Stimulated activated CD4-positive, alpha-beta T cell treated with anti-CD3 and anti-CD28 coated beads, TNF-alpha, amount 100 ng/mL, for 48 hours (primary cell): ENCODE measurements around the gene RABGAP1L.
"Not testable (repeated sequence)": the region's sequence is repeated elsewhere in the genome, so short reads cannot be mapped to it uniquely, and the experiment has no call there.

Source experiments
- DNase-seq, 3 donors: peaks; one replicate each; pipeline ENCODE4 v3.0.0-alpha.2; 2020; ENCODE audit warnings: low read depth in 3 of 3

The RABGAP1L gene

DNA sequence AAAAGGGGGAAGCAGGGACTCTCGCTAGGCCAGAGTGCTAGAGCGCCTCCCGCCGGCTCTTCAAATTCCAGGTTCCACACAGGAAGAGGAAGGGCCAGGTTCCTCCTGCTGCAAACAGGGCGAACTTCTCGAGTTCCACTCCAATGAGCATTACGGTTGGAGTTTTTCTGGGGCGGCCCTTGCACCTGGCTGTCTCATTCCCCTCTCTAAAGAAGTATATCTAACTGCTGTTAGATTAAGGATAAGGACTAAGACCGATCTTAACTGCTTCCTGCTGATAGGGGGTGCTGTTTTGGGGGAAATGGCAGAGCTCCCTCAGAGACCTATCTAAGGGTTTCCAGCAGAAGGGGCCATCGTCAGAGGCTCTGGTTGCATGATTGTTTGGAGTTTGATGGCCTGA, 138.0 kb downstream of the RABGAP1L start:
- no peak for DNase-seq

- DNase-seq, result no peak
Observed at GRCh38 chr1:174301295-174302077, 142.2 kb downstream of the RABGAP1L start.

DNA sequence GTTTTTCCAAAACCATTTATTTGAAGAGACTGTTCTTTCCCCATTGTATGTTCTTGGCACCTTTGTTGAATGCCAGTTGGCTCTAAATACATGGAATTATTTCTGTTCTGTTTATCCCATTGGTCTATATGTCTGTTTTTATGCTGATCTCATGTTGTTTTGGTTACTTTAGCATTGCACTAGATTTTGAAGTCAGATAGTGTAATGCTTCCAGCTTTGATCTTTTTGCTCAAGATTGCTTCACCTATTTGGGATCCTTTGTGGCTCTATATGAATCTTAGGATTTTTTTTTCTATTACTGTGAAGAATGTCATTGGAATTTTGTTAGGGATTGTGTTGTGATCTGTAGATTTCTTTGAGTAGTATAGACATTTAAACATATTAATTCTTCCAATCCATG, 149.3 kb downstream of the RABGAP1L start:
- DNase-seq, result no peak

DNA sequence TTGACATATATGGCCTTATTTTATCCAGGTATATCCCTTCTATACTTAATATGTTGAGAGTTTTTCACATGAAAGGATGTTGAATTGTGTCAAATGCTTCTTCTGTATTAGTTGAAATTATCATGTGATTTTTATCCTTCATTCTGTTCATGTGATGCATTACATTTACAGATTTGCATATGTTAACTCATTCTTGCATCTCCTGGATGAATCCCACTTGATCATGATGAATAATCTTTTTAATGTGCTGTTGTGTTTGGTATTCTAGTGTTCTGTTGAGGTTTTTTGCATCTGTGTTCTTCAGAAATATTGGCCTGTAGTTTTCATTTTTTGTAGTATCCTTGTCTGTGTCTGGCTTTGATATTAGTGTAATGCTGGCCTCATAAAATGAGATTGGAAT, 150.2 kb downstream of the RABGAP1L start:
- no peak for DNase-seq

GRCh38 chr1:174314433-174314832, 155.1 kb downstream of the RABGAP1L start:
- DNase-seq, result no peak

- no peak for DNase-seq
Observed at GRCh38 chr1:174315239-174315638, 155.9 kb downstream of the RABGAP1L start.

- not testable (repeated sequence) for DNase-seq
Observed at GRCh38 chr1:174320897-174321296, 161.6 kb downstream of the RABGAP1L start.

GRCh38 chr1:174322202-174322862, 163.0 kb downstream of the RABGAP1L start:
- no peak for DNase-seq

- no peak for DNase-seq
Observed at GRCh38 chr1:174324493-174324892, 165.2 kb downstream of the RABGAP1L start.

- DNase-seq, result no peak
Observed at GRCh38 chr1:174324939-174325338, 165.6 kb downstream of the RABGAP1L start.

DNA sequence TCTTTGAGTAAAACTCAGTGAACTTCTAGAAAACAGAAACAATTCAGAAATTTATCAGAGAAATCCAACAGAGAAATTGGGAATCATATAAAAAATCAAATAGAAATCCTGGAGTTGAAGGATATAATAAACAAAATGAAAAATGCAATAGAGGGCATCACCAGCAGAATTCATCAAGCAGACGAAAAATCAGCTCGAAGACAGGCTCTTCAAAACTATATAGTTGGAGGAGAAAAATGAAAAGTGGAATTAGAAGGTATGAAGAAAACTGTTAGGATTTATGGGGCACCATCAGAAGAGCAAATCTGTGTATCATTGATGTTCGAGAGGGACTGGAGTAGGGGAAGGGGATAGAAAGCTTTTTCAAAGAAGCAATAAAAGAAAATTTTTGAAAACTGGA, 167.0 kb downstream of the RABGAP1L start:
- DNase-seq, result no peak

GRCh38 chr1:174333437-174333836, 174.1 kb downstream of the RABGAP1L start:
- no peak for DNase-seq

DNA sequence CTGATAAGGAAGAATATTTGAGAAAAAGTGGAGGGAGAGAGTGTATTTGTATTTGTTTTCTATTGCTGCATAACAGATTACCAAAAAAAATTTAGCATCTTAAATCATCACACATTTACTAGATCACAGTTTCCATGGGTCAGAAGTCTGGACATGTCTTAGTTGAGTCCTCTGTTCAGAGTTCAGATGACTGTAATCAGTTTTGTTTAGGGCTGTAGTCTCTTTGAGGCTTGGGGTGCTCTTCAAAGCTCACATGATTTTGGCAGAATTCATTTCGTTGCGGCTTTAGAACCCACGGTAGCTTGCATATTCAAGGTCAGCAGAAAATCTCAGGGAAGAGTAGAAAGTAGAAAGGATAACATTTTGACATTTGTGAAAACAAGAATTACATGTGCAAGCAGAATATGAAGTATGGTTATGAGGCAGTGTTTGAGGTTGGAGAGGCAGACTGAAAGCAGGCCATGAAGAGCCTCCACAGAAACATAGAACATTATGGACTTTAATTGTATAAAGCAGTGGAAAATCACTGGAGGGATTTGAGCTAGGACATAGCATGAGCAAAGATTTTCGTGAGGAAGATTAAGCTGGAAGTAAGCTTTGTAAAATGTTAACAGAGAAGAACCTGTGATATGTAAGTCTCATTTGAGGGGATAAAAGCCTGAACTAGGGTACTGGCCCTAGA, 177.8 kb downstream of the RABGAP1L start:
- no peak for DNase-seq

GRCh38 chr1:174340404-174340803, 181.1 kb downstream of the RABGAP1L start:
- not testable (repeated sequence) for DNase-seq

DNA sequence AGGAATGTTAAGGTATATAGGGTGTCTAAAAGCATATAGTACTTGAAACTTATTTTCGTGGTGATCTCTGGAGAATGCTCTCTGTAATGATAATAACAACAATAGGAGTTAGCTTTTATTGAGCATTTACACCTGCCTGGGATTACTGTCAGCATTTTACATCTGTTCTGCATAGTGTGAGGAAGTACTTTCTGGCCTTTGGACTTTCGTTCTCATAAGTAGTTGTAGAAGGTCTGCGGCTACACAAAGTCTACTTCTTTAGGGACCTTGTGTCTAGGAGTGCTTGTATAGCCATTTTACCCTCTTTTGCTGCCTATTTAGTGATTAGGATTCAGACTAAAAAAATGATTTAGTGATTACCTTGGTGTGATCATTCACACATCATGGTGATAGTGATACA, 184.8 kb downstream of the RABGAP1L start:
- no peak for DNase-seq

DNA sequence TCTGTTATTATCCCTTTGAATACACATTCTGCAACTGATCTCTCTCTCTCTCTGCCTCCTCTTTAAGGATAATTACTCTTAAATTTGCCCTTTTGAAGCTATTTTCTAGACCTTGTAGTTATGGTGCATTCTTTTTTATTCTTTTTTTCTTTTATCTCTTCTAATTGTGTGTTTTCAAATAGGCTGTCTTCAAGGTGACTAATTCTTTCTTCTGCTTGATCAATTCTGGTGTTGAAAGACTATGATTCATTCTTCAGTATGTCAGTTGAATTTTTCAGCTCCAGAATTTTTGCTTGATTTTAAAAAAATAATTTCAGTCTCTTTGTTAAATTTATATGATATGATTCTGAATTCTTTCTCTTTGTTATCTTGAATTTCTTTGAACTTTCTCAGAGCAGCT, 192.8 kb downstream of the RABGAP1L start:
- no peak for DNase-seq

DNA sequence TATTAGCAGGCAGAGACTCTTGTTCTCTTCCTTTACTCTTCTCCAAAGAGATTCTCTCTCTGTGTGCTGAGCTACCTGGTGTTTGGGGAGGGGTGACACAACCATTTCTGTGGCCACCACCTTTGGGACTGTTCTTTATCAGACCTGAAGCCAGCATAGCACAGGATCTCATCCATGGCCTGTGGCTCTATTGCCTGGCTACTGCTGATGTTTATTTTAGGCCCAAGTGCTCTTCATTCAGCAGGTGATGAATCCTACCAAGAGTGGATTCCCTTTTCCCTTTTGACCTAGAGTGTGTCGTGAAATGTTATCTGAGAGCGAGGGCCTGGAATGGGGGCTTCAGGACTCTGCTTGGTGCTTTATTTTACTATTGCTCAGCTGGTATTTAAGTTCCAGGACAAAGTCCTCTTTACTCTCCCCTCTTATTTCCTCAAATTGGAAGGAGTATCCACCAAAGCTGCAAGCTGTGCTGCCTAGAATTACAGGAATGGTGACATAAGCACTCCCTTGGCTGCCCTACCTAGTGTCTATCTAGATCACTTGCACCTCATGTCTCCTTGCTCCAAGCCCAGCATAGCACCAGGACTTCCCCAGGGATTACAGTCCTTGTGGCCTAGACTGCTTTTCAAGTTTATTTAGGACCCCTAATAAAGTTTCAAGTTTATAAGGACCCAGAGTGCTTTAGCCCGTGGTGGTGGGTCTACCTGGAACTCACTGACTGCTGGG, 193.7 kb downstream of the RABGAP1L start:
- no peak for DNase-seq

DNA sequence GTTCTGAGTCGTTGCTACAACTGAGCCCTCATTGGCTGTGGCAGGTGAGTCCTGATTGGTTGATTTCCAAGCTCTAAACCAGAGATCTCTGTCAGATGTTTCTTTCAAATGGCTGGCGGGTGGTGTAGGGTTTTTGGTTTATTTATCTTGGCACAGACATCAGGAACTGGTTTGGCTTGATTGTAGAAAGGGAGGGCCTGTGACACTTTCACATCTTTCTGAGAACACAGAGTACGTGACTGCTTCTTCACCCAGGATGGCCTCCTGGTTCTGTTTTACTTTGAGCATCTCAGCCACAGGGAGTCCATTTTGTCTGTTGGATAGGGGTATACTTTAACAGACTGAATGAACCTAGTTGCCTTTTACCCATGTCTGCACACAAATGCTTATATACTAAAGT, 199.0 kb downstream of the RABGAP1L start:
- no peak for DNase-seq

DNA sequence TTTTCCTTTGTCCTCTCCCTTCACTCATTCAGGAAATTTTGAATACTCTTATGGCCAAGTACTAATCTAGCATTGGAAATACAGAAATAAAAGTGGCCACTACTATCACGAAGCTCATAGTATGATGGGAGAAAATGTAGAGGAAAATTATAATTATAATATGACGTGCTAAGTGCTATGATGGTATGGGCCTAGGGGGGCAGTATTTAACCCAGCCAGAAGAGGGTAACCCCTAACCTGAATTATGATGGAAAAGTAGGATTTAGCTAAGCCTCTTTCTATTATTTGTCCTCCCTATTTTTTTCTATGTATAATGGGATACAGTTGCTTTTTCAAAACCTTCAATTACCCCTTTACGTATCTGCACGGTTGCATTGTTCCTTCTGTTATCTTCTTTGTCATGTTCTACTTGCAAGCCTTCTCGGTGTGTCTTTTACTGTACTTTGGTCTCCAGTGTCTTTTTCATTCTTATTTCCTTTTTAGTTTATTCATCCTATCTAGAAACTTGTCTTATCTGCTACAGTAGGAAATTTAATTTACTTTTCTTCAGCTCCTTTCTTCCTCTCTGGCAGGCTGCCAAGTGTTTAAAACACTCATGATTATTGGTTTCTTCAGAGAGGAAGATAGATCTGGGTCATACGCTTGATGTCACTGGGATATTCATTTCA, 199.6 kb downstream of the RABGAP1L start:
- DNase-seq, result no peak

GRCh38 chr1:174359454-174359805, 200.1 kb downstream of the RABGAP1L start:
- DNase-seq, result no peak

GRCh38 chr1:174364996-174365736, 205.8 kb downstream of the RABGAP1L start:
- no peak for DNase-seq
